GM10266 (cell line): Measurements from ENCODE around the gene OR2K2.
"Not testable (repeated sequence)": the region's sequence is repeated elsewhere in the genome, so short reads cannot be mapped to it uniquely, and the experiment has no call there.

Experiments used
- DNase-seq: peaks from one replicate; pipeline ENCODE4 v3.0.0; 2012; ENCODE audit errors: extremely low spot score
- CTCF ChIP-seq: IDR thresholded peaks from 2 replicates; pipeline ENCODE4 v1.5.1; 2012; ENCODE audit warnings: mild to moderate bottlenecking, low read depth; ENCODE audit not compliant: control insufficient read depth, insufficient read depth; ENCODE audit errors: missing control alignments

OR2K2 gene

DNA sequence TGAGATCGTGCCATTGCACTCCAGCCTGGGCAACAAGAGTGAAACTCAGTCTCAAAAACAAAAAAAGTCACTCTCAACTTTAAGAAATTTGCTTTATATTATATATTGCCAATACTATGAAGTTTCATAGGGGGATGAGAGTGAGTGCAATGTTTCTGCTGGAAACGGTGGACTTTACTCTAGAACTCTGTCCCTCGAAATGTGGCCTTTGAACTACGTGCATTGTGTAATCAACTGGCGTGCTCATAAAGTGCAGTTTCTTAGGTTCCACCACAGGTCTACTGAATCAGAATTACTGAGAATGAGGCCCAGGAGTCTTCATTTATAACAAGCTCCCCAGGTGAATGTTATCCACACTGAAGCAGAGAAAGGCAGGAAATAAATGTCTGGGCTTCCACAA is 24.1 kb downstream of the OR2K2 start:
- TF ChIP-seq CTCF = no peak
- DNase-seq = no peak

DNA sequence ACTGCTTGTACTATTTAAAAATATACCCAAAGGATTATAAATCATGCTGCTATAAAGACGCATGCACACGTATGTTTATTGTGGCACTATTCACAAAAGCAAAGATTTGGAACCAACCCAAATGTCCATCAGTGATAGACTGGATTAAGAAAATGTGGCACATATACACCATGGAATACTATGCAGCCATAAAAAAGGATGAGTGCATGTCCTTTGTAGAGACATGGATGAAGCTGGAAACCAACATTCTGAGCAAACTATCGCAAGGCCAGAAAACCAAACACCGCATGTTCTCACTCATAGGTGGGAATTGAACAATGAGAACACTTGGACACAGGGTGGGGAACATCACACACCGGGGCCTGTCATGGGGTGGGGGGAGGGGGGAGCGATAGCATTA is 26.0 kb downstream of the OR2K2 start:
- not testable (repeated sequence) for DNase-seq

DNA sequence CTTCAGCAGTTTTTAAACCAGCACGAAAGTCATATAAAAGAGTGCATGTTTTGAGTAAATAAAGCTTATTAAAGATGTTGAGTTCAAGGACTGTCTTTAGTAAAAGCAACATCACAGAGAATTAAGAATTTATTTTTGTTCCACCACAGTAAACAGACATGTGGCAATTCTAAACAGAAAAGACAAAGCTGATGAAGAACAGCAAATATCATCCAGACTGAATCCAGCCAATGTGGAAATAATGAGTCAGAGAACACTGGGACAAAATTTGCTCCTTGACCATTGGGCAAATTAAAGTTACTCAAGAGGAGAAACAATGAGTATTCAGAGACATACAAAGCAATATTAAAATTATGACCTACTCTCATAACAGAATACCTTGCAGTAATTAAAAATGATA is 28.8 kb downstream of the OR2K2 start:
- no peak for TF ChIP-seq CTCF
- DNase-seq = no peak

DNA sequence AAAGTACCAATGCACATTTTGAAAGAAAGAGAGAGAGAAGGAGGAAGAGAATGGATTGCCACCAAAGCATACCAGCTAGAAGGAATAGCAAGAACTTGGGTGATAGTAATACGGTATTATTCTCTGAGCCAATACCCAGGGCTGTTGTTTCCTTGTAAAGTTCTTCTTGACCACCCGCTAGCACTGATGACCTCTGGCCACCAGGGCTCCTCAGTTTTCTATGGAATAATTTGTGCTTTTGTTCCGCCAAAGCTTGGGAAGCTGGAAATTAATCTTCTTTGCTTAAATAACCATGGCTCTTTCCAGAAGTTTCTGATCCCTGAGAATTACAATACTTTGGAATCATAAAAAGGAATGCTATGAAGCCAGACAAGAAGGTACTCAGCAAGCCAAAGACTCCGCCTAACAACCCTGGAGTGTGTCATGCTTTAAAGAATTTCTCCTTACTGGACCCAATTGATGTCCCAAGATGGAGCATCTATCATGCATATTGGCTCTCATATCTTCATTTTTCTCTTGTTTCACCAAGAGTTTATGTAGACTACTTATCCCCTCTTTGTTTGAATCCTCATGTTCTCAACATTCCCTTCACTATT is 29.8 kb downstream of the OR2K2 start:
- no peak for DNase-seq
- TF ChIP-seq CTCF = no peak

DNA sequence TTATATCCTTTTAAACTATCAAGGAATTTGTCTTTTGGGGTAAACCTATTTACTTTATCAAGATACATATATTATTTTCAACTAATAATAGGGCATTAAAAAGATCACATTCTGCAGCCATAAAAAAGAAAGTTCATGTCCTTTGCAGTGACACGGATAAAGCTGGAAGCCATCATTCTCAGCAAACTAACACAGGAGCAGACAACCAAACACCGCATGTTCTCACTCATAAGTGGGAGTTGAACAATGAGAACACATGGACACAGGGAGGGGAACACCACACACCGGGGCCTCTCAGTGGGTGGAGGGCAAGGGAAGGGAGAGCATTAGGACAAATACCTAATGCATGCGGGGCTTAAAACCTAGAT is 30.4 kb downstream of the OR2K2 start:
- not testable (repeated sequence) for DNase-seq

DNA sequence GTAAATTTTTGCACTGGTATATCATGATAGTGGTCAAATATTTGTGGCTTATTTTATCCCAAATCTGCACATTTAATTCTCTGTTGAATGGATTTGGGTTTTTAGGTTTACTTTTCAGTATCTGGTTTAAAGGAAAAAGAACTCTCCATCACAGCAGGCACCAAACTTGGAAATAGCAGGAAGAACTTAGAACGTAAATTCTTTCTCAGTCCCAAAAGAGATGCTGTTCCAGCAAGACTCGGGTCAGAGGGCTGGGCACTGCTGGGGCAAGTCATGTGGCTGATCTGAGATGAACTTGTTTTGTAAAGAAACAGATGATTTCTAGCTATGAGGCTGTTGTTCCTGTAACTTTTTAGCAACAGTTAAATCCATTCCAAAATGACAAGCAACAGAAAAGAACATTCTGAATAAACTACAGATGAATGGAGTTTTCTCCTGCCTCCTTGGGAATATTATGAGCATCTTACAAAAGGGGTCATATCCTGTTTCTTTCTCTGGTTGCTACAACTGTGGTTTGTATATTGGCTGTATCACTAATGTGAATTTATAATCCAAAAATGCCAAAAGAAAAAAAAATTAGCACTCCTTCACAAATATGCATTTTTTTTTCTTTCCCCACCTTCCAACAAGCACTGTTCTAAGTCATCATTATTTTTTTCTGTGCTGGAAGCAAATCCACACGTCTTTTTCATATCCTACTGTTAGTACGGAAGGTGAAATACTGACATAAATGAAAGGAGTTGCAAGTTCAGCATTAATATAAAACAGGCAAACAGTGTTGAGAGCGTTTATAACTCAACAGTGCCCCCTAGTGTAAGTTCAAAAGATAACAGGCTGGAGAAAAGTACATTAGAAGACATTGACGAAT is 31.1 kb downstream of the OR2K2 start:
- peak; percentile 62 for TF ChIP-seq CTCF
- DNase-seq = peak; percentile 23

DNA sequence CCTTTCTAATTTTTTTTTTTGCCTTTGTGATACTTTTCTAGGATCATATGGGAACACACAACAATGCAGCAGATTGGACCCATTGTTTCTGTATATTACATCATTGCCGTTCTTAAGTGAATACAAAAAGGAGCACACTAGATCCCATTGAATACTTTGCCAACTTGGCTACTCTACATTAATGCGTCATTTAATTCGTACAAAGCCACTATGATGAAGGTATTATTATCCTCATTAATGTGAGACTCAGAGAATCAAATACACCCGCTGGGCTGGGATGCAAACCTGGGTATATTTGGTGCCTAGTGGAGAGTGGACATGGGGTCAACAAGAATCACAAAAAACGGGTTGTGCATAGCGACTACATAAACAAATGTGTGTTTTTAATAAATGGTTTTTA is 31.9 kb downstream of the OR2K2 start:
- TF ChIP-seq CTCF = no peak
- no peak for DNase-seq

DNA sequence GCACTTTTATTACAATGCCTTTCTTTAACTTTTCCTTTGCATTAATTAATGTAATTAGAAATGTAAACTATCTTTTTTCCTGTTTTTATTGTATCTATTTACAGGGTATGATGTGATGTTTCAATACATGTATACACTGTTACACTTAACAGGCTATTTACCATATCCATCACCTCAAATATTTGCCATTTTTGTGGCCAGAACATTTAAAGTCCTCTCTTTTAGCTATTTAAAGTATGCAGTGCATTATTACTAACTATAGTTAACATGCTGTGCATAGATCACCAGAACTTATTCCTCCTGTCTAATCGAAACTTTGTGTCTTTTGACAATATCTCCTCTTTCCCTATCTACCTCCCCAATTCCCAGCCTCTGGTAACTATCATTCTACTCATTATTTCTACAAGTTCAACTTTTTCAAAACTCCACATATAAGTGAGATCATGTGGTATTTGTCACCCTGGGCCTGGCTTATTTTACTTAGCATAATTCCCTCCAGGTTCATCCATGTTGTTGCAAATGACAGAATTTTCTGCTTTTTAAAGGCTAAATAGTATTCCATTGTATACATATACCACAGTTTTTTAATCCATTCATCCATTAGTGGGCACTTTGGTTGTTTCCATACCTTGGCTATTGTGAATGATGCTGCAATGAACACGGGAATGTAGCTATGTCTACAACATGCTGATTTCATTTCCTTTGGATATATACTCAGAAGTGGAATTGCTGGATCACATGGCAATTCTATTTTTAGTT is 32.8 kb downstream of the OR2K2 start:
- no peak for TF ChIP-seq CTCF
- DNase-seq = no peak
